Fibroblast of villous mesenchyme (primary cell): ENCODE results near the gene BCAP29. TPM values are rescaled to one million over a fixed set of nuclear protein-coding genes. Genes with fewer than 3 reads are reported as not detected.

Experiments used
- DNase-seq: peaks from one replicate; pipeline ENCODE4 v3.0.0-alpha.2; 2010; ENCODE audit warnings: low read depth
- H3K4me3 ChIP-seq: 2 replicates; pipeline ENCODE4 v1.5.1; 2011; ENCODE audit warnings: low read depth, mild to moderate bottlenecking, low read length
- total RNA-seq: library from RNA; depleted of rRNA; stranded (reverse); fragments of >200 nt; gene quantifications from 2 replicates; pipeline ENCODE4 v1.2.3, GENCODE V29; 2012
- TF ChIP-seq, protein P1 (sequence below): IDR thresholded peaks from 2 replicates; pipeline ENCODE4 v1.5.1; 2012; ENCODE audit warnings: low read depth, mild to moderate bottlenecking, low read length; ENCODE audit not compliant: insufficient read depth

BCAP29 gene
- total RNA-seq, 1 donor, result 62.2 TPM

DNA sequence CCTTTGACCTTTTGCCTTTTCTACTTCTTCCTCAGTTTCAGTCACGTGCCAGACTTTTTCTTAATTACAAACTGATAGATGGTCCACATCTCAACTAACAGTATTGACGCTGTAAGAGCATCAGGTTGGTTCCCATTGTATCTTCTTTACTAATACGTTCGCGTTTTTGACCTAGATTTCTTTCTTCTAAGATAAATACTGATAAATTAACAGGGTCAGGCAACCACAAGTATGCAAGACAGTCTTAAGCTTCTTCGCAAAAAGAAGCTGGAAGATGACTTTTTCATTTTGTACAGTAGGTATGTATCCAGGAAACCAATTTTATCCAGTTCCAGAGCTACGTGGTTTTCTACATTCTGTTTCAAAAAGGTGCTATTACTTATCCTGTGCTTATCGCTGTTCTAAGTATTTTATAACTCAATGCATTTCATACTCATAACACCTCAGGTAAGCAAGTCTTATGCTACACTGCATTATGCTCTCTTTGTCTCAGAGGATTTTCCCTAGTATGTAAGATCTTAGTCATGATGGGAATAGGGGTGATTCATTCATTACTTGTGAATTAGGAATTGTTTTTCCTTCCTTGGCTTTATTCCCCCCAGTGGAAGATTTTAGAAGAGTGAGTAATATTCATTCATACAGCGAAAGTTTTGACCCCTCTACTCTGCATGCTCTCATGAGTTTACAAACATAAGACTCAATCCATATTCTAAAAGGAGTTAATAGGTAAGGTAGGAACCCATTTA, 15.3 kb upstream of the BCAP29 start:
- peak; percentile 61 for DNase-seq
- TF ChIP-seq, protein P1, sequence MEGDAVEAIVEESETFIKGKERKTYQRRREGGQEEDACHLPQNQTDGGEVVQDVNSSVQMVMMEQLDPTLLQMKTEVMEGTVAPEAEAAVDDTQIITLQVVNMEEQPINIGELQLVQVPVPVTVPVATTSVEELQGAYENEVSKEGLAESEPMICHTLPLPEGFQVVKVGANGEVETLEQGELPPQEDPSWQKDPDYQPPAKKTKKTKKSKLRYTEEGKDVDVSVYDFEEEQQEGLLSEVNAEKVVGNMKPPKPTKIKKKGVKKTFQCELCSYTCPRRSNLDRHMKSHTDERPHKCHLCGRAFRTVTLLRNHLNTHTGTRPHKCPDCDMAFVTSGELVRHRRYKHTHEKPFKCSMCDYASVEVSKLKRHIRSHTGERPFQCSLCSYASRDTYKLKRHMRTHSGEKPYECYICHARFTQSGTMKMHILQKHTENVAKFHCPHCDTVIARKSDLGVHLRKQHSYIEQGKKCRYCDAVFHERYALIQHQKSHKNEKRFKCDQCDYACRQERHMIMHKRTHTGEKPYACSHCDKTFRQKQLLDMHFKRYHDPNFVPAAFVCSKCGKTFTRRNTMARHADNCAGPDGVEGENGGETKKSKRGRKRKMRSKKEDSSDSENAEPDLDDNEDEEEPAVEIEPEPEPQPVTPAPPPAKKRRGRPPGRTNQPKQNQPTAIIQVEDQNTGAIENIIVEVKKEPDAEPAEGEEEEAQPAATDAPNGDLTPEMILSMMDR, result no peak

DNA sequence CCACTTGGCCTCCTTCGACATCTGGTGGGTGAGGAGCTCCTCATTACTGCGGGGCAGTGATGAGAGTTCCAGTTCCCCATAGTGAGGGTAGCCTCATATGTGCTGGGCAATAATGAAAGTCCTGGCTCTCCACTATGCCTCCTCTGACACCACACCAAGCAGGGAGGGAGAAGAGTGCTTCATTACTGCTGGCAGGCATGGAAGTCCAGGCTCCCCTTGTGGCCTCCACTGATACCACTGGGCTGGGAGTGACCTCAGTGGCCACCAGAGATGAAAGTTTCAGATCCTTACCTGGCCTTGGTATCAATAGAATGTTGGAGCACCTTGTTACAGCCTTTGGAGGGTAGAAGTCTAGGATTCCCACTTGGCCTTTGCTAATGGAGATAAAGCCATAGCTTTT, 9.7 kb upstream of the BCAP29 start:
- DNase-seq, result no peak
- TF ChIP-seq, protein P1, result no peak

More for the DNA sequence above, 15.3 kb upstream of the BCAP29 start:
- H3K4me3 ChIP-seq, result peak overlapping the region; percentile 79

DNA sequence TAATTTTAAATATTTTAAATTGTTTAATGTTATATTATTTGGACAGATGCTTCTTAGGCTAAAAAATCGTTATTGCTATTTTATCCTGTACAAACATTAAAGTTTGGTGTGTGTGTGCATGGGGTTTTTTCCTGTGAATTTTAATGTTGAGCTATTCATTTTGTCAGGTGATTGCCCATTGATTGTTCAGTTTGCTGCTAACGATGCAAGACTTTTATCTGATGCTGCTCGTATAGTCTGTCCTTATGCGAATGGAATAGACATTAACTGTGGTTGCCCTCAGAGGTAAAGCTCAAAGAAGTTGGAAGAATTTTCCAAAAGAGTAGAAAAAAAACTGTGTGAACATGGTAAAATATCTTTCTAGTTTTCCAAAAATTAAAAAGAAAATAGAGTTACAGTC, 6.5 kb upstream of the BCAP29 start:
- DNase-seq, result no peak
- H3K4me3 ChIP-seq, result no peak overlapping the region
- TF ChIP-seq, protein P1, result no peak

More for the DNA sequence above, 9.7 kb upstream of the BCAP29 start:
- H3K4me3 ChIP-seq, result no peak overlapping the region

DNA sequence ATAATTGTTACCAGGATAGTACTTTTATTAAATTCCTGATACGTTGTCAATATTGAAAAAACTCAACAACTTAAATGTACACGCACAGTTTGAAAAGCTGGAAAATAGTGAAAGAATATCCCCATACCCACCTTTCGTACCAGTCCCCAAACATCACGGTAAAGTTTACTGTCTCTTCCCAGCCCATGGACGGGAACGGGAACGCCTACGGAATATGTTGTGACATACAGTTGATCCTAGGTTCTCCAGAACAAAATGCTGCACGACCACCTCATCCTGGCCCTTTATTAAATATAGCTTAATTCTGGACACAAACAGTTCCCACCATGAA, 527 bp upstream of the BCAP29 start:
- DNase-seq, result no peak
- peak overlapping the region; percentile 73 for H3K4me3 ChIP-seq
- TF ChIP-seq, protein P1, result no peak

DNA sequence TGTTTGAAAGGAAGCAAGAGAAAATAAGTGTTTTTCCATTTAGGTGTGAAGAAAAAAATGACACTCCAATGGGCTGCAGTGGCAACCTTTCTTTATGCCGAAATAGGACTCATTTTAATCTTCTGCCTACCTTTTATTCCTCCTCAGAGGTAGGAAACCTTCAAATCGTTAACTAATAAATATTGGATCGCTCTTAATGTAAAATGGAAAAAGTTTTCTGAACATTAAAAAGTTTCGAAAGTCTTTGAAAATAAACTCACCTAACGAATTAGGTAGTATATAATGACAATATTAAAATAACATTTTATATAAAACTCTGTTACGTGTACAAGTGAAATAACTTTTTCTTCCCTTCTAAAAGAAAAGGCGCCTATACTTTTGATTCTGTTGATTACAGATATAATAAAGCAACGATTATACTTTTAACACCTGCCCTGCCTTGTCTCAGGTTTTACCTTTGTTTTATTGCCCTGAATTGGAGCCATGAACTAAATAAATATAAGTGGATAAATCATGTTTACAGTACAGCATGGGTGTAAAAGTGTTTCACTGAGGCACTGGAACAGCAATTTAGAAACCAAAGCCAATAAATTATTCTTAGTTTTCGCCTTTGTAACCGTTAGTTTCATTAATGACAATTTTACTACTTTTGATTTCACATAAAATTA, 804 bp downstream of the BCAP29 start:
- no peak for DNase-seq
- peak overlapping the region; percentile 73 for H3K4me3 ChIP-seq
- TF ChIP-seq, protein P1, result no peak

DNA sequence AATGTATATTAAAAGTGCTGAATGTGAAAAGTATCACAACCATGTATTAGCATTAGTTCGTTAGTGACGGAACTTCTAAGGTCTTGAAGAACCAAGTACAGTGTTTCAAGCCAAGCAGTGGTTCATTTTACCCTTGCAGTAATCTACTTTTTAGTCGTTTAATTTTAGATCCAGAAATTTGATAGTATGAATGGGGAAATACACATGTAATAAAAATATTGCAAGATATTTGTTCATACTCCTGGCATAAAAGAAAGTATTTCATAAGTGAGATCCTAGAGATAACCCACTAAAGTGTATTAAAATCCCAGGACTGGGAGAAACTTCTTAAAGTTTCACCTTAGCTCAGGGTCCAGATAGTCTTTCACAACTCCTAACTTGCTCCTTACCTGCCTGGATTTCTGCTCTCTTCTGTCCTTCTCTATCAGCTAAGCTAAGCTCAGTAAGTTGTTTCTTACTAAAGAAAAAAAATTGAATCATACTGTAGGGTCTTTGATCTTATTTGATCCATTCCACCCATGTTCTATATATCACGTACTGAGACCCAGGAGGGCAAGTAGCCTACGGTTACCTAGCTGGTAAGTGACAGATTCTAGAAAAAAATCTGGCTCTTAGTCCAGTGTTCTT, 1.5 kb downstream of the BCAP29 start:
- peak; percentile 33 for DNase-seq
- TF ChIP-seq, protein P1, result no peak
- peak overlapping the region; percentile 73 for H3K4me3 ChIP-seq
